GM19193 (cell line): Measurements from ENCODE around the gene SNRNP35.

ENCODE experiments used
- POLR2A ChIP-seq: IDR thresholded peaks from 4 replicates; pipeline ENCODE4 v1.6.1; 2011; ENCODE audit not compliant: insufficient read depth, insufficient read length; ENCODE audit errors: extremely low read depth

Gene SNRNP35

DNA sequence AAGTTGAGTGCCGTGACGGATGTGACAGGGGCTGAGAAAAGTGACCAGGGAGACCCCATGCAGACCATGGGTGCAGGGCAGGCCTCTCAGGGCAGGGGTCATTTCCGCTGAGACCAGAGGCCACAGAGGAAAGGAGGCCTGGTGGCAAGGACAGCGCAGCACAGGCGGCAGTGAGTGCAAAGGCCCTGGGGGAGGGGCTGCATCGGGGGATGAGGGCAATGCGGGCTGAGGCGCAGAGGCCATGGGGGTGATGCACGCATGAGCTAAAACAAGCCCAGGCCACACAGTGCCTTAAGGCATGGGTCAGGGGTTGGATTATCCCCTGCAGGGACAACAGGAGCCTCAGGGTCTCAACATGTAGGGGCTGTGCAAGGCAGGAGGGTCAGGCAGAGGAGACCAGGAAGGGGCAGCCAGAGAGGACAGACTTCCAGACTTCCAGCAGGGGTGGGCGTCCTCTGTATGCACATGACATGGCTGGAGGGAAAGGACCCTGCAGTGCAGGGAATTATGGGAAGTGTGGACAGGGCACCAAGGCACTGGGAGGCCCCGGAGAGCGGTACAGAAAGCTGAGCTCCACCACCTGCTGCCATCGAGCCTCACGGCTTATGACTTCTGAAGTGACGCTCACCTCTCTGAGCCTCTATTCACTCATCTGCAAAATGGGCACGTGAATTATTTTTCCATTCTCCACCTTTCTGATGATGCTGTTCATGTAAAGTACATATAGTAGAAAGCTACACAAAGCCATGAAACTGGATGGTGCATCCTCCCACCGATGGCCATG lies 48.3 kb downstream of the SNRNP35 start:
- no peak for TF ChIP-seq POLR2A

DNA sequence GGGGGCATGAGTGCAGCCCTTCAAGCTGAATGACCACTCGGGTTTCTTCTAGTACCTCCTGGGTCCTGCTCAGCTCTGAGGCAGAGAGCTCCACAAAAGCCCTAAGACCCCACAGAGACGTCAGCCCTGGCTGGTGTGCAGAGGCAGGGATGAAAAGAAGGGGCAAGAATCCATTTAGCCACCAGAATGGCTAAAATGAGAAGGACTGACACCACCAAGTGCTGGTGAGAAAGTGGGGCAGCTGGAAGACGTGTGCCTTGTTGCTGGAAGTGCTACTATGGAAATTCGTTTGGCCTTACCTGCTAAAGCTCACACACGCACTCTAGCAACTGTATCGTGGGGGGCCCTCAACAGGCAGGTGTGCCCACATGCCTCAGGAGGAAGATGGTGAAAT lies 48.9 kb downstream of the SNRNP35 start:
- no peak for TF ChIP-seq POLR2A

DNA sequence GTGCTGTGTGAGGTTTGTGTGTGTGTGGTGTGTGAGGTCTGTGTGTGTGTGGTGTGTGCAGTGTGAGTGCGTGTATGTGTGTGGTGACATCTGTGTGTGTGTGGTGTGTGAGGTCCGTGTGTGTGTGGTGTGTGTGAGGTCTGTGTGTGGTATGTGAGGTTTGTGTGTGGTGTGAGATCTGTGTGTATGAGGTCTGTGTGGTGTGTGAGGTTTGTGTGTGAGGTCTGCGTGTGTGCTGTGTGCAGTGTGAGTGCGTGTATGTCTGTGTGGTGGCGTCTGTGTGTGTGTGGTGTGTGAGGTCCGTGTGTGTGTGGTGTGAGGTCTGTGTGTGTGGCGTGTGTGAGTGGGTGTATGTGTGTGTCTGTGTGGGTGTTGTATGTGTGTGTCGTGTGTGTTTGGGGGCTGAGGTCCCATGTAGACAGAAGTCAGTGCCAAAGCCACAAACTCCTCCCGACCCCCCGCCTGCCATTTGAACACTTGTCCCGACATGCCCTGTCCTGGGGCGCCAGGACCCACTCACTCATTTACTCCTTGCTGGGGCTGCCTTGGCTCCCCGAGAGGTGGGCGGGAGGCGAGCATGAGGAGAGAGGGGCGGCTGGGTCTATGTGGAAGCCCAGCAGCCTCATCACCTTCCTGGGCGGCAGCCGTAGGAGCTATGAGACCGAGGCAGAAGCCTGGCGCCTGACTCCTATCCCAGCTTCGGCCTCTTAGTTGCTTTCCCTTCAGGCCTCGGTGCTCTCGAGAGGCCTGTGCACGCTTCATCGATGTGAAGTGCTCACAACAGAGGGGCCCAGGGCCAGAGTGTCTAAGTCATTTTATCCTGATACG lies 55.1 kb downstream of the SNRNP35 start:
- TF ChIP-seq POLR2A: no peak

DNA sequence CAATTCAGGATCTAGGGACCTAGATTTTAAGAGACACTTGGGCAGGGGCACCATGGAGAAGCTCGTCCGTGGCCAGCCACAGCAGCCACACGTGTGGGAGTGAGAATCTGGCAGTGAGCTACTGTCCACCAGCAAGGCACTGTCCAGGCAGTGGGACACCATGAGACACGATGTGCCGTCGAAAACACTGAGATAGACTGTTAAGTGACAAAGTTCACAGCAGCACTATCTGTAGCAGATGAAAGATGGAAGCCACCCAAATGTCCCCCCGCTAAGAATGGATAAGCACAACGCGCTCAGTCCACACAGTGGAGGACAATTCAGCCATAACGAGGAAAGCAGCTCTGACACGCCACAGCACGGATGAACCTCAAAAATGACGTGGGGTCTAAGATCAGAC lies 55.9 kb downstream of the SNRNP35 start:
- TF ChIP-seq POLR2A: no peak

DNA sequence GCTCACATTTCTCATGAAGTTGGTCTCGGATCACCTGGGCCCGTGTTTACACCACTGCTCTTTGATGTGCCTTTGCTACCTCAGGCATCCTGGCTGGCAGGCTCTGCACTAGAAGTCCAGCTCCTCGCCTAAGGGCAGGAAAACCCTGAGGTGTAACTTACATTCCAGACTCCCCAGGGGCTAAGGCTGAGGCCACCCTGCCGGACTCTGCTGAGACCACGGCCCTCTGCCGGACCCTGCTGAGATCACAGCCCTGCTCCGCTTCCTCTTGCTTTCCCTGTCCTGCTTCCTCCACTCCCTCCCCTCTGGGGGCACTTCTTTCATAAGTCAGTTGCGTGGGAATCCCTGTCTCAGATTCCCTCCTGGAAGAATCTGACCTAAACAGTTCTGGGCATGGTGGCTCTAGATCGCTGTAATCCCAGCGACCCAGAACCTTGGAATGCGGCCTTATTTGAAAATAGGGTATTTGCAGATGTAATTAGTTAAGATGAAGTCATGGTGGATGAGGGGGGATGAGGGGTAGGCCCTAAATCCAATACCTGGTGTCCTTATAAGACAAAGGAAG lies 58.4 kb downstream of the SNRNP35 start:
- no peak for TF ChIP-seq POLR2A
